Epithelial cell of prostate (primary cell): ENCODE data around the gene CES1.
"Not testable (repeated sequence)": the region's sequence is repeated elsewhere in the genome, so short reads cannot be mapped to it uniquely, and the experiment has no call there.

ENCODE experiments used
- DNase-seq: peaks from one replicate; pipeline ENCODE4 v3.0.0-alpha.2; 2011; ENCODE audit warnings: low read depth, low spot score
- H3K27ac ChIP-seq: fragments of 450-650 bp; 2 replicates; pipeline ENCODE4 v1.5.1; 2017; ENCODE audit warnings: mild to moderate bottlenecking

The CES1 gene

DNA sequence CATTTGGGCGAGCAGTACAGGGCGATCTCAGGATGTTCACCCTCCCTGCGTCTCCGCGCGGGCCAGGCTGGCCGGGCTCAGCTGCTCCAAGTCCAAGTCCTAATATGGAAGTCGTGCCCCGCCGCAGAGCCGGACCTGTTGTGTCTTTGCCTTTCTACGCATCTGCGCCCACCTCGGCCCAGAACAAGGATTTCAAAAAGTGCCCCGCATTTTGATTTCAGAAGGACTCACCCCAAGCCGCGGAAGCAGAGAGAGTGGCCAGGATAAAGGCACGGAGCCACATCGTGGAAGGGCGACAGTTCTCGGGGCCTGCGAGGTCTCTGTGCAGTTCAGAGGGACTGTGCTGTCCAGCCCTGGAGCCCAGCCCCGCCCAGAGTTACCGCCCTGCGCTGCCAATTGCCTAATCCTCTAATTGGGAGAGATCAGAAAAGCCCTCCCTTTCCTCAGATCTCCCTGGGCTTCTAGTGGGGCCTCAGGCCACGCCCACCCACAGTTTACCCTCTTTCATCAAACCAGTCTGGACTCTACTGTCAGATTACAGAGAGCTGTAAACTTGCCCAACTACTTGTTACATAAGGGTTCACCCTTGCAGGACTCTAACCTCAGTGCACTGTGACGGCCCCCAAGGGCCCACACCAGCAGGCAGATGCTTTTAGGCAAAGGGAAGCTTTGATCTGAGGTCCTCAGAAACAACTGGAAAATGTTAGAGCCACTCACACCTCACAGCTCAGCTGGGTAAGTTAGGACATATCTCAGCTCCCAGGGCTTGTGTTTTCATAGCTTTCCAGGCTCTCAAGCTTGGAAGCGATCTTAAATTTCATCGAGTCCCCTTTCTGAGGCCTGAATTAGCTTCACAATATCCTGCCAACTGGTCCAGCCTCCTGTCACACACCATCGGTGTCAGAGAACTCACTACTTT lies at the start of gene CES1:
Gene CES1 (minus strand): TSS at position 324 of the 919 bp plus-strand sequence. CDS start 41 bp downstream, at position 283.
- H3K27ac ChIP-seq: no peak within 1 kb of the TSS
- no peak for DNase-seq

- H3K27ac ChIP-seq: no peak overlapping the region
- DNase-seq: no peak
Observed at GRCh38 chr16:55876854-55877253, 44.0 kb upstream of the CES1 start.

DNA sequence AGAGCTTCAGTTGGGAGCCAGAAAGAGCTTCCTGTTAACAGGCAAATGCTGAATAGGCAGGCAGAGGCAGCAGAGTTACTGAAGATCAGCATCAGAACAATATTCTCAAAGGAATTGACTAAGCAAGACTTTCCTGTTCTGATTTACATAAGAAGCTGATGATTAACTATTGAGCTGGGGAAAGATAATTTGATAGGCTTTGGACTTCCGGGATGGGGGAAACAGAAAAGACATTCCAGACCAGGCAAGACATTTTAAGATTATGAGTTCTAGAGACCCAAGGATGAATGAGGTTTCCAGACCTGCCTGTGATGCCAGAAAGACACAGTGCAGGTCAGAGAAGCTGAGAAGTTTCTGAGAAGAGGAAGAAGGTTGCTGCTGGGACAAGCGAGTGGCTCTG lies 42.4 kb upstream of the CES1 start, which contains the start of gene CES5A:
Gene CES5A (minus strand): TSS at position 101 of the 400 bp plus-strand sequence. CDS start 152 bp downstream, outside the sequence.
- DNase-seq: no peak
- no peak within 1 kb of the TSS for H3K27ac ChIP-seq

DNA sequence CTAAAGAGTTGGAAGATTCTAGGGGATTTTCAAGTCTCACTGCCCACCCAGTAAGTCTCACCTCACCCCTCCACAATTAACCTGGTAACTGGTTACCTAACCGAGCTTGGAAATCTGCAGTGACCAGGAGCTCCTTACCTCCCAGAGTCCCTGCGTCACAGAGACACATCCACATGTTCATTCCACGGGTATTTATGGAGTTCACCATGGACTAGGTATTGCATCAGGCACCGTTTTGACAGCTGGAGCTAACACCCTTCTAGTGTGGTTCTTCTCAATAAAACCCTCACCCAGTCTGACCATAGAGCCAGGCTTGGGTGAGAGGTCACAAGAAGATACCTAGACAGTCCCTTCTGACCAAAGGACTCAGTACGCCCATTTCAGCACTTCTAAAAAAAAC lies 40.2 kb upstream of the CES1 start:
- H3K27ac ChIP-seq: no peak overlapping the region
- no peak for DNase-seq

DNA sequence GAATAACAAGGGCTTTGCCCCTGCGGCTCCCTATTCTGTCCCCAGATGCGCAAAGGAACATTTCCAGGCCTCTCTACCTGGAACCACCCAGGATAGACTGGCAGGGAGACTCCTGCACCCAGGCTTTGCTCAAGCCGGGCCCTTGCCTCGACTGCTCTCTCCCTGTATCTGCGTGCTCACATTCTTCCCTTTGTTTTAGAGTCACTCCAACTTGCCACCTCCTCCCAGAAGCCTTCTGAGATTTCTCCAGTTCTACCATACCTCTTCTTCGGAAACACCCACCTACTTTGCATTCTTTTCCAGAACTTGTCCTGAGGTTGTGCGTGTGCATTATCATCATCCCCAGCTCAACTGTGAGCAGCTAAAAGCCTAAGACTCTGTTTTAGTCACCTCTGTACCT lies 39.2 kb upstream of the CES1 start:
- no peak for DNase-seq
- H3K27ac ChIP-seq: no peak overlapping the region

- DNase-seq: no peak
- H3K27ac ChIP-seq: no peak overlapping the region
Observed at GRCh38 chr16:55871411-55872038, 38.6 kb upstream of the CES1 start.

- DNase-seq: no peak
- no peak overlapping the region for H3K27ac ChIP-seq
Observed at GRCh38 chr16:55868980-55869379, 36.1 kb upstream of the CES1 start.

DNA sequence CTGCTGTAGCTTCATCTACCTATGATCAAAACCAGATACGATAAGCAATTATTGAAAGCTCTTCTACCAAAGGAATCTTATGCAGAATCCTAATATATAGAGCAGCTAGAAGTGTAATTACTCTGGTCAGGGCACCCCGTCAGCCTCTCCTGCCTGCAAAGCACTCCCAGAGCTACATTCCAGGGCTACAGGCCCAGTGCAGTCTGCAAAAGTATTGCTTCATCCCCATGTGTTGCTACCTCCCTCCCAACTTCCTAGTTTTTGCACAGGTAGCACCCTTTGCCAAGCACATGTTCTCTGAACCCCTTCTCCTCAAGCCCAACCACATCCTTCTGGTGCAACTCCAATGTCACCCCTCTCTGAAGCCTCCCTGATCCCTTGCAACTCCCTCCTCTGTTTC lies 35.2 kb upstream of the CES1 start:
- H3K27ac ChIP-seq: no peak overlapping the region
- no peak for DNase-seq

- DNase-seq: no peak
- H3K27ac ChIP-seq: no peak overlapping the region
Observed at GRCh38 chr16:55861288-55861687, 28.4 kb upstream of the CES1 start.

- DNase-seq: not testable (repeated sequence)
Observed at GRCh38 chr16:55857650-55858049, 24.8 kb upstream of the CES1 start.

DNA sequence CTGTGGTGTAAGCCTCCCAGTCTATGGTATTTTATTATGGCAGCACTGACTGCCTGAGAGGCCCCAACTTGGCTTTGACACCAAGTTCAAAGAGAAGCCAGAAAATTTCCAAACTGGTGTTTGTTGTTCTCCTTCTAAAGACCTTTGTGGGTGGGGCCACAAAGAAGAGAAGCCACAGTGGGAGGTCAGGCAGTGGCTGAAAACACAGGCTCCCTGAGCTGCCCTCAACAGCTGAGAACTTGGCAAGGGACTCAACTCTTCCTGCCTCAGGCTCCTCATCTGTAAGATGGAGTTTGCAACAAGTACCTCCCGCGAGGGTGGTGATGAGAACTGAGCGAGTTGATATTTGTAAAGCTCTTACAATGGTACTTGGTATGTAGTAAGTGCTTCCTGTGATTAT lies 24.1 kb upstream of the CES1 start:
- DNase-seq: no peak
- H3K27ac ChIP-seq: no peak overlapping the region

More at GRCh38 chr16:55857650-55858049, 24.8 kb upstream of the CES1 start:
- not testable (repeated sequence) for H3K27ac ChIP-seq

DNA sequence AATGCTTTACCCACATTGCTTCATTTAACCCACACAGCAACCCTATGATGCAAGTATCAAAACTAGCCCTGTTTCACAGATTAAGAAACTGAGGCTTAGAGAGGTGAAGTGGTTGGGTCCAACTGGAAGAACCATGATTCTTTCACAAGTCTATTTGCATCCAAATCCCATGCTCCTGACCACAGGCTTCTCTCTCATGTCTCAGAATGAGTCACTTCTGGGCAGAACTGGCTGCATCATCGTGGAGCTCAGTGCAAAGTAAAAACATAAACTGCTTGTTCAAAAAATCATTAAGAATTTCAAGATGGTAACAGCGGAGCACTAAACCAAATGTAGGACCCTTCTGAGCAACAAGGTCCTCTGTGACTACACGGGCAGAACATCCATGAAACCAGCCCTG lies 20.2 kb upstream of the CES1 start:
- peak; percentile 16 for DNase-seq
- H3K27ac ChIP-seq: no peak overlapping the region

- DNase-seq: no peak
- H3K27ac ChIP-seq: no peak overlapping the region
Observed at GRCh38 chr16:55849536-55849935, 16.6 kb upstream of the CES1 start.

DNA sequence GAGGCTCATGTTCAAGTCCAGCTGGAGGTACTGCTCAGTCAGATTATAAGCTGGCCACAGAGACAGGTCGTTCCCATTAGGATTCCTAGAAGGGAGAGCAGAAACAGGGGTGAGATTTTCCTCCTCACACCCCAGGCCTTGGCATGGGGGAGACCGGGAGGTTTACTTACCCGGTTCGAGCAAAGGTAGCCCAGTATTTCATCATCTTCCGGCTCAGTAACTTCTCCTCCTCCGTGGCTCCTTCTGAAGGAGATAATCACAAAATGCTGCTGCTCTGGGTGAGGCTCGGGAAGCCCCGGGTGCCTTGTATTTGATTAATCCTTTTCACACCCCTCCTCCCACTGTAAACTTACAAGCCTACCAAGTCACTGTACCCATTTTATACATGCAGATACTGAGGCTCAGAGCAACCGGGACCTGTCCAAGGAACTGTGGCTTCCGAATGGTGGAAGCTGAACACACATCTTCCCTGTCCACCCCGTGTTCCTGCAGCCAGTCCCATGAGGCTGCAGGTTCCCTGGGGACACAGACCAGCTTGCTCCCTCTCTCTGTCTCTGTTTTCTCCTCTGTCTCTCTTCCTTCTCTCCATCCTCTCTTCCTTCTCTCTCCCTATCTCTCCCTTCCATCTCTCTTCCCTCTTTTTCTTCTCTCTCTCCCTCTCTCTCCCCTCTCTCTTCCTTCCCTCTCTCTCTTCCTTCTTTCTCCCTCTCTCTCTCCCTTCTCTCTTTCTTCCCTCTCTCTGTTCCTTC lies 13.9 kb upstream of the CES1 start:
- no peak overlapping the region for H3K27ac ChIP-seq
- no peak for DNase-seq

DNA sequence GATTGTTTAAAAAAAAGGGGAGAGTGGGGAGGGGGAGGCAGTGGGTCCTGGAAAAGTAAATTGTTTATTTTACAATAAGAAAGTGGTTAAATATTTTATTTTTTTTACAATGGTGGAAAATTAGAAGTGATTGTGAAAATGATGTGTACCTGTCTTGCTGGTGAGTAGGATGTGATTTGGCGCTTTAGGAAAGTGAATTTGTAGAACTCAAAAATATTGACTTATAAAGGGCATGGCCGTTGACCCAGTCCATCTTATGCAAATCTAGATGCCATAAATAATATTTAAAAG lies 10.2 kb upstream of the CES1 start:
- no peak overlapping the region for H3K27ac ChIP-seq

GRCh38 chr16:55842369-55843104 lies 9.6 kb upstream of the CES1 start:
- no peak for DNase-seq
- no peak overlapping the region for H3K27ac ChIP-seq

More for the DNA sequence above, 10.2 kb upstream of the CES1 start:
- DNase-seq: no peak

- H3K27ac ChIP-seq: no peak overlapping the region
- DNase-seq: no peak
Observed at GRCh38 chr16:55839115-55839514, 6.2 kb upstream of the CES1 start.

DNA sequence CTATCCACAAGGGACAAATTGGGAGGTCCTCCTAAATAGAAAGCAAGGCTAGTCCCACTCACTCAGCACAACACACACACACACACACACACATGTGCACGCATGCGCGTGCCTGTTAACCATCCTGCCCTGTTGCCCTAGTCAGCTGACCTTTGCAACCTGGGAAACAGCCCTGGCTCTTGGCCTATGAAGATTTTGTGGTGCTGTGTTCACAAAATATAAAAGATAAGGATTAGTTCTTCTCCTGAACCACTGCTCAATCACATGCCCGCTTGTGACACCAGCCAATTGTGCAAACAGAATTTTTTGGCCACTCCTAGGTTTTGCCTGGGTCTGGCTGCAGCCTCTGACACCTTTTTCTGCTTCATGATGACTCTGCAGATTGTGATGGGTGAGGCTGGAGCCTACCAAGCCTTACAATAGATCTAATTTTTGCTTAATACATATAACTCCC lies 3.3 kb upstream of the CES1 start:
- H3K27ac ChIP-seq: no peak overlapping the region
- DNase-seq: no peak

DNA sequence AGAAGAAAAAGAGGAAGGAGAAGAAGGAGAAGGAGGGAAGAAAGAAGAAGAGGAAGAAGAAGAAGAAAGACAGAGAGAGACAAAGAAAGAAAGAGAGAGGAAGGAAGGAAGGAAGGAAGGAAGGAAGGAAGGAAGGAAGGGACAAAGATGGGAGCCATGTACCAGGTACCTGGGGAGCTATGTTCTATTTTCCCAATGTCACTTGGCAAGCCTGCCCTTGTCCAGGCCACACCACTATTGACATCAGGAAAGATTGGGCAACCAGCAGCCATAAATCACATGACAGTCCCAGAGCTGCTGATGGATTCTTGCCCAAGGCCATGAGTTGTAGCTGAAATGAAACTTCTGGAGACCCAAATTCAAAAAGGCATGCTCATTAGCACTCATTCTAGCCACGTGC lies 2.7 kb upstream of the CES1 start:
- no peak overlapping the region for H3K27ac ChIP-seq
- DNase-seq: no peak

GRCh38 chr16:55835173-55835572 lies 2.3 kb upstream of the CES1 start:
- H3K27ac ChIP-seq, DNase-seq: not testable (repeated sequence)
